HepG2 (cell line): ENCODE measurements around the gene AP5B1. TPM values are rescaled to one million over a fixed set of nuclear protein-coding genes. Genes with fewer than 3 reads are reported as not detected.
A peak's percentile ranks its signal among the peaks of the same experiment; 100 is the strongest.

Experiments used
- GMEB1 ChIP-seq: sonication (generic); formaldehyde crosslinking; IDR thresholded peaks from 2 replicates; pipeline ENCODE4 v1.5.1; 2020; ENCODE audit warnings: missing genetic modification reagents, mild to moderate bottlenecking, borderline replicate concordance
- ZBTB4 ChIP-seq: sonication (generic); formaldehyde crosslinking; IDR thresholded peaks from 2 replicates; pipeline ENCODE4 v1.4.0; 2020; ENCODE audit warnings: missing genetic modification reagents, mild to moderate bottlenecking, borderline replicate concordance
- ZBTB46 ChIP-seq: sonication (generic); formaldehyde crosslinking; IDR thresholded peaks from 2 replicates; pipeline ENCODE4 v1.4.0; 2020; ENCODE audit warnings: mild to moderate bottlenecking, missing genetic modification reagents, borderline replicate concordance
- polyA plus RNA-seq, 8 experiments: library from polyadenylated mRNA; depleted of rRNA in 3 of 8; stranded (reverse) in 7 of 8; unstranded in 1 of 8; fragments of >200 nt; fragmentation: Illumina TruSeq in 4 of 8; extraction: Trizol in 4 of 8; gene quantifications; 2 replicates each; pipeline versions ENCODE4 v1.2.1 to v1.2.3, GENCODE V29; 2011 to 2016; ENCODE audit warnings: low read depth in 4 of 8, missing spikeins in 1 of 8, mixed read lengths in 1 of 8; ENCODE audit not compliant: insufficient read depth in 1 of 8
- total RNA-seq, 5 experiments: library from RNA; depleted of rRNA; stranded (reverse); fragments of >200 nt; fragmentation: Illumina TruSeq; extraction: Trizol; gene quantifications; 2 replicates each; pipeline ENCODE4 v1.2.3, GENCODE V29; 2016; ENCODE audit warnings: low read depth in 1 of 5

The AP5B1 gene
- total and polyA plus RNA-seq, 2 of the 13 experiments (the other 11 are each of a cell fraction or from before 2014, with no cell fraction given): 1.7 to 4.4 TPM

DNA sequence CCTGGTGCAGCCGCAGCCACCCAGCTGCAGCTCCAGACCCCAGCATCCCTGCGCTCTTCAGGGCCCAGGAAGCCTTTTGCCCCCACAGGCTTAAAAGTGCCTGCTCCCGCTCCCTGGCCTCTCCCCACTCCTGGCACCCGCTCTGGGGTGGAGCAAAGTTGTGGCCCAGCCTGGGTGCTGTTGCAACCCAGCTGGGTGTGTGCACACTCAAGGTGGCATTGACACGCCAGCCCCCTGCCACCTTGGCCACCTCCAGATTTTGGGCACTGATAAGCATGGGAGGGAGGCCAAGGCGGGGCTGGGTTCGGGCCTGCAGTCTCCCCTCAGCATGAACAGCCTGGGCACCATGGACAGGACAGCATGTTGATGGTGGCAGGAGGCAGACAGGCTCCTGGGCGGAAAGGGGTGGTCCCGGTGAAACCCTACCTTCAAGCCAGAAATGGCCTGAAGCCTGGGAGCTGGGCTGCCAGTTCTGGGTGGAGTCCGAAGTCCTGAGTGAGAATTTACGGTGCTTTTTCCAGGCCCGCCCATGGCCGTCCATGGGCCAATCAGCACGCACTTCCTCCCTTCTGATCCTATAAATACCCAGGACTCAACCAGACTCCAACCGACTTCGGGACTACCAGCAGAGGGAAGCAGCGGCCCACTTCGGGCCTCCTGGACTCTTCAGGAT lies 36.6 kb downstream of the AP5B1 start (continued):
- TF ChIP-seq ZBTB4 (CRISPR knock-in tag) (no peak), GMEB1 (CRISPR knock-in tag) (0 out of 2 replicates have a peak, but pooled peaks have one; percentile 26), ZBTB46 (CRISPR knock-in tag) (no peak)
